OCI-LY3 (cell line): ENCODE results near the gene BTF3L4.
A peak's percentile ranks its signal among the peaks of the same experiment; 100 is the strongest.

ENCODE experiments used
- H2AFZ ChIP-seq: fragments of 200-600, 300-600 bp; shearing (Covaris generic); 2 replicates; pipeline ENCODE4 v1.6.0; 2014; ENCODE audit warnings: antibody characterized with exemption, low read depth, low read length
- H3K27ac ChIP-seq: fragments of 200-600, 300-600 bp; sonication (generic); 2 replicates; pipeline ENCODE4 v1.5.1; 2014; ENCODE audit warnings: mild to moderate bottlenecking, low read length, moderate library complexity, mixed read lengths
- H3K27me3 ChIP-seq: fragments of 200-600, 300-600 bp; sonication (generic); 2 replicates; pipeline ENCODE4 v1.6.1; 2014; ENCODE audit warnings: low read depth, low read length, mixed read lengths
- H3K36me3 ChIP-seq: fragments of 200-600, 300-600 bp; sonication (generic); replicated peaks from 2 replicates; pipeline ENCODE3; 2014; ENCODE audit warnings: low read depth, low read length, mixed read lengths
- H3K4me1 ChIP-seq: fragments of 300-600, 200-600 bp; sonication (generic); 2 replicates; pipeline ENCODE4 v1.6.1; 2014; ENCODE audit warnings: low read length, mixed read lengths
- H3K4me2 ChIP-seq: fragments of 200-600, 300-600 bp; sonication (generic); 2 replicates; pipeline ENCODE4 v1.6.1; 2014; ENCODE audit warnings: low read length, mixed read lengths
- H3K4me3 ChIP-seq: fragments of 300-600, 200-600 bp; sonication (generic); 2 replicates; pipeline ENCODE4 v1.5.1; 2014; ENCODE audit warnings: antibody characterized with exemption, mild to moderate bottlenecking, low read length, moderate library complexity
- H3K79me2 ChIP-seq: fragments of 300-600, 200-600 bp; shearing (Covaris generic); 2 replicates; pipeline ENCODE4 v1.6.1; 2014; ENCODE audit warnings: mild to moderate bottlenecking, low read length, mixed read lengths
- H3K9ac ChIP-seq: fragments of 300-600, 200-600 bp; shearing (Covaris generic); 2 replicates; pipeline ENCODE4 v1.6.0; 2014; ENCODE audit warnings: mild to moderate bottlenecking, low read length, moderate library complexity
- H3K9me3 ChIP-seq: fragments of 200-600, 300-600 bp; shearing (Covaris generic); 2 replicates; pipeline ENCODE4 v1.6.1; 2014; ENCODE audit warnings: low read length, mixed read lengths; ENCODE audit not compliant: insufficient read depth
- H4K20me1 ChIP-seq: fragments of 200-600, 300-600 bp; sonication (generic); 2 replicates; pipeline ENCODE4 v1.6.1; 2016; ENCODE audit warnings: low read length, mixed read lengths; ENCODE audit not compliant: insufficient read depth
- CTCF ChIP-seq: fragments of 200-600, 300-600 bp; sonication (generic); IDR thresholded peaks from 2 replicates; pipeline ENCODE4 v1.5.1; 2014; ENCODE audit warnings: antibody characterized with exemption, low read length, low read depth
- EZH2phosphoT487 ChIP-seq: fragments of 200-600 bp; shearing (Covaris generic); IDR thresholded peaks from 2 replicates; pipeline ENCODE4 v1.6.1; 2018; ENCODE audit warnings: antibody characterized with exemption, mixed run types, low read depth

The BTF3L4 gene

GRCh38 chr1:52125736-52126359 is 69.8 kb downstream of the BTF3L4 start:
- H3K27me3 ChIP-seq = peaks cover 17% of the 10 kb centered on the region; the same call in 1 of the 2 replicates
- TF ChIP-seq EZH2phosphoT487 (no peak), CTCF (no peak)

GRCh38 chr1:52127181-52128180 is 71.4 kb downstream of the BTF3L4 start:
- no peaks in the 10 kb centered on the region for H3K79me2 ChIP-seq
- H3K4me2 ChIP-seq = no peak overlapping the region
- H3K36me3 ChIP-seq = no peaks in the 10 kb centered on the region
- no peak overlapping the region for H3K4me3 ChIP-seq
- no peaks in the 10 kb centered on the region for H4K20me1 ChIP-seq
- H2AFZ ChIP-seq = no peak overlapping the region
- TF ChIP-seq CTCF (peak; percentile 72), EZH2phosphoT487 (no peak)
- no peak overlapping the region for H3K9ac ChIP-seq
- H3K4me1 ChIP-seq = peaks cover 13% of the 10 kb centered on the region
- peaks cover 17% of the 10 kb centered on the region; the same call in 1 of the 2 replicates for H3K27me3 ChIP-seq
- no peaks in the 10 kb centered on the region for H3K9me3 ChIP-seq
- no peak overlapping the region for H3K27ac ChIP-seq

More at GRCh38 chr1:52125736-52126359, 69.8 kb downstream of the BTF3L4 start:
- Histone ChIP-seq H3K4me2 (peak overlapping the region; percentile 33), H3K27ac (no peak overlapping the region), H3K4me3 (no peak overlapping the region), H2AFZ (no peak overlapping the region), H3K36me3 (no peaks in the 10 kb centered on the region), H3K9me3 (no peaks in the 10 kb centered on the region), H3K79me2 (no peaks in the 10 kb centered on the region), H4K20me1 (no peaks in the 10 kb centered on the region), H3K9ac (no peak overlapping the region), H3K4me1 (peaks cover 13% of the 10 kb centered on the region)

GRCh38 chr1:52139817-52140540 is 83.9 kb downstream of the BTF3L4 start:
- TF ChIP-seq CTCF = no peak
- TF ChIP-seq EZH2phosphoT487 = no peak
- Histone ChIP-seq H3K9ac (no peak overlapping the region), H2AFZ (no peak overlapping the region; the same call in 1 of the 2 replicates), H3K27ac (peak overlapping the region; percentile 7; the same call in 1 of the 2 replicates), H3K27me3 (no peaks in the 10 kb centered on the region; the same call in 1 of the 2 replicates), H3K79me2 (peaks cover 16% of the 10 kb centered on the region), H3K4me1 (peaks cover 29% of the 10 kb centered on the region), H3K4me2 (peak overlapping the region; percentile 64), H3K36me3 (no peaks in the 10 kb centered on the region), H4K20me1 (no peaks in the 10 kb centered on the region), H3K4me3 (peak overlapping the region; percentile 53), H3K9me3 (no peaks in the 10 kb centered on the region)
